ENCODE results near the gene HLA-DPA1. TPM values are rescaled to one million over a fixed set of nuclear protein-coding genes. Genes with fewer than 3 reads are reported as not detected.
A peak's percentile ranks its signal among the peaks of the same experiment; 100 is the strongest.

HLA-DPA1 gene
- total RNA-seq, 1 experiment from 2014 or later: not detected

DNA sequence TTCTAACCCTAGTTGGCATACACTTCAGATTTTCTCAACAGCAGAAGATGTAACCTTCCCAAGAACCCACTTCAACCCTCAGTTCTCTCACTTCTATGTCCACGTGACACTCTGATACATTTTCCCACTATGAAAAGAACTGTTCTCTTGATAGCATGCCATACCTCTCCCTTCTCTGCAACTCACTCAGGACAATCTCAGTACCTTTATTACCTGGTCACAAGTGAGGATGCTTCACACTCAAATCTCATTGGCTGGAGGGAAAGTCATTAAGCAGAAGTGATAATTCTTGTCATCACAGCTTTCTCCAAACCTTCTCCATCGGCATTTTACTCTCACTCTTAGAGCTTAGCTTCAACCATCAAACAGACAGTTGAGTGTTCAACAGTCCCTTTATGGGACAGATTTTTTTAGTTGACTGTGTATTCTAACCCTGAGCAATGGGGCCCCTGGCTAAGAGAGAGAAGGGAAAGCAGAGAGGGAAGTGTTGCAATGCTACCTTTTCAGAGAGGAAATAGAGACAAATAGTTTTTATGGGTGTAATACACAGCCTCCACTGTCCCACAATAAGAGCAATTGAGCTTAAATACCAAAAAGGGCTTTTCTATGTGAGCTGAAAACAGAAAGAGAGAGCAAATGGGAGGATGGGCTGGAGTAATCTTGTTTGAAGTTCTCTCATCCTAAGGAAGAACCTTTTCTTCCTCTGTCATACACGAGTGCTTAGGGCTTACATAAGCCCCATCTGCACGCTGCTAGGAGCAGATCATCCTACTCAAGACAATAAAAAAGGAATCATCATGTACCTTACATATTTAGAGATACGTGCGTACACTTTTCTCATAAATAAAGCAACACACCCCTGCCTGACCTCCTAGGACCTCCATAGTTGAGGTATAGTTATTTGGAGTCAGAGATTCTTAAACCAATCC lies 16.0 kb downstream of the HLA-DPA1 start:
- POLR2A ChIA-PET (ENCODE audit: unreplicated experiment): no interaction called here

DNA sequence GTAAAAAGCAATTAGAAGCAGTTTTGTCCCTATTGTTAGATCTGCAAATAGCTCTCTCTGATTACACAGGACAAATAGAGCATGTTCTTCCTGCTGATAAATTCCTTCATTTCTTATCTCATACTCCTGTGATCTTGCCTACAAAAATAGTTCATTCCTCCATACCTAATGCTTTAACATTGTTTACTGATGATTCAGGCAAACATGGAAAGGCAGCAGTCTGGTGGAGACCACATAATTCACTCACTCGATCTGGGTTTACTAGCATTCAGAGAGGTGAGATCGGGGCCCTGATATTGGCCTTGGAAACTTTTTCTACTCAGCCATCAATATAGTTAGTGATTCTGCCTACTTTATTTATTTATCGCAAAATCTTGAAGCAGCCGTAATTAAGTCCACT lies 20.2 kb downstream of the HLA-DPA1 start:
- no peaks in the 10 kb centered on the region for H3F3A ChIP-seq (ENCODE audit: insufficient read depth, low read depth)
- ChIA-PET CTCF (no interaction called here), POLR2A (ENCODE audit: unreplicated experiment) (no interaction called here)
- TF ChIP-seq, protein P1, sequence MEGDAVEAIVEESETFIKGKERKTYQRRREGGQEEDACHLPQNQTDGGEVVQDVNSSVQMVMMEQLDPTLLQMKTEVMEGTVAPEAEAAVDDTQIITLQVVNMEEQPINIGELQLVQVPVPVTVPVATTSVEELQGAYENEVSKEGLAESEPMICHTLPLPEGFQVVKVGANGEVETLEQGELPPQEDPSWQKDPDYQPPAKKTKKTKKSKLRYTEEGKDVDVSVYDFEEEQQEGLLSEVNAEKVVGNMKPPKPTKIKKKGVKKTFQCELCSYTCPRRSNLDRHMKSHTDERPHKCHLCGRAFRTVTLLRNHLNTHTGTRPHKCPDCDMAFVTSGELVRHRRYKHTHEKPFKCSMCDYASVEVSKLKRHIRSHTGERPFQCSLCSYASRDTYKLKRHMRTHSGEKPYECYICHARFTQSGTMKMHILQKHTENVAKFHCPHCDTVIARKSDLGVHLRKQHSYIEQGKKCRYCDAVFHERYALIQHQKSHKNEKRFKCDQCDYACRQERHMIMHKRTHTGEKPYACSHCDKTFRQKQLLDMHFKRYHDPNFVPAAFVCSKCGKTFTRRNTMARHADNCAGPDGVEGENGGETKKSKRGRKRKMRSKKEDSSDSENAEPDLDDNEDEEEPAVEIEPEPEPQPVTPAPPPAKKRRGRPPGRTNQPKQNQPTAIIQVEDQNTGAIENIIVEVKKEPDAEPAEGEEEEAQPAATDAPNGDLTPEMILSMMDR (conservative IDR thresholded peaks at IDR 0.05): no peak
- no peak for TF ChIP-seq EZH2 (IDR thresholded peaks at IDR 0.05; ENCODE audit: low read depth)
- H3K4me1 ChIP-seq (replicated peaks; ENCODE audit: insufficient read depth): no peaks in the 10 kb centered on the region
- no peak overlapping the region for H3K4me3 ChIP-seq
- no peaks in the 10 kb centered on the region for H3K9me3 ChIP-seq (ENCODE audit: insufficient read depth, low read depth)
- no peak overlapping the region for H2AFZ ChIP-seq
- DNase-seq: peak in 1 of 2 experiments; percentile 59
- H3K9me2 ChIP-seq (ENCODE audit: insufficient read depth): no peaks in the 10 kb centered on the region
- no TSS peak for BruUV-seq (replicated peaks)
- H3K27me3 ChIP-seq (ENCODE audit: insufficient read depth, low read depth): peaks cover 59% of the 10 kb centered on the region
- no peak overlapping the region for H3K27ac ChIP-seq
- no peaks in the 10 kb centered on the region for H4K20me1 ChIP-seq (ENCODE audit: insufficient read depth)
- H3K36me3 ChIP-seq (ENCODE audit: low read depth): no peaks in the 10 kb centered on the region
- H3K4me2 ChIP-seq: no peak overlapping the region
- intact Hi-C loops (cut with micrococcal nuclease; ENCODE audit: unreplicated experiment): no loop called here
- H3K79me2 ChIP-seq (ENCODE audit: low read depth): no peaks in the 10 kb centered on the region

More for the DNA sequence above, 16.0 kb downstream of the HLA-DPA1 start:
- no peaks in the 10 kb centered on the region for H3K36me3 ChIP-seq (ENCODE audit: low read depth)
- CTCF ChIA-PET: no interaction called here
- no peak overlapping the region for H2AFZ ChIP-seq
- no peak for TF ChIP-seq EZH2 (IDR thresholded peaks at IDR 0.05; ENCODE audit: low read depth)
- TF ChIP-seq, protein P1 (conservative IDR thresholded peaks at IDR 0.05): no peak
- H4K20me1 ChIP-seq (ENCODE audit: insufficient read depth): no peaks in the 10 kb centered on the region
- DNase-seq: no peak
- no peak overlapping the region for H3K4me2 ChIP-seq
- no peaks in the 10 kb centered on the region for H3F3A ChIP-seq (ENCODE audit: insufficient read depth, low read depth)
- no peaks in the 10 kb centered on the region for H3K4me1 ChIP-seq (replicated peaks; ENCODE audit: insufficient read depth)
- intact Hi-C loops (cut with micrococcal nuclease; ENCODE audit: unreplicated experiment): no loop called here
- no peak overlapping the region for H3K4me3 ChIP-seq
- peaks cover 23% of the 10 kb centered on the region for H3K27me3 ChIP-seq (ENCODE audit: insufficient read depth, low read depth)
- H3K9me3 ChIP-seq (ENCODE audit: insufficient read depth, low read depth): no peaks in the 10 kb centered on the region
- no peak overlapping the region for H3K27ac ChIP-seq
- no peaks in the 10 kb centered on the region for H3K79me2 ChIP-seq (ENCODE audit: low read depth)
- H3K9me2 ChIP-seq (ENCODE audit: insufficient read depth): no peaks in the 10 kb centered on the region
- BruUV-seq (replicated peaks): no TSS peak

DNA sequence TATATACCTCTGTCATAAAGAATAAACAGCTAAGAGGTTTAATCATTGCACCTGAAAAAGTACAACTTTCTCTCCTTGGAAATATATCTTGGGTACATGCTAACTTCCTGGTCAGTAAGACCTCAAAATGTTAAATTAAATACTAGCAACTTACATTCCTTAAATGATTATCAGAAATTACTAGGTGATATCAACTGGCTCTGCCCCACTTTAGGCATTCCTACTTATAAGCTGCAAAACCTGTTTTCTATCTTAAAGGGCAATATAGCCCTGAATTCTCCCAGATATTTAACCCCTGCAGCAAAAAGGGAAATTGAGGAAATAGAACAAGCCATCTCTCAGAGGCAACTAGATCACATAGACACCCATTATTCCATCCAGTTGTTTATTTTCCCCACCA lies 20.8 kb downstream of the HLA-DPA1 start:
- no TSS peak for BruUV-seq (replicated peaks)
- CTCF ChIA-PET: no interaction called here
- Histone ChIP-seq H3K9me3 (ENCODE audit: insufficient read depth, low read depth) (no peaks in the 10 kb centered on the region), H2AFZ (no peak overlapping the region), H3K9me2 (ENCODE audit: insufficient read depth) (no peaks in the 10 kb centered on the region), H3K27me3 (ENCODE audit: insufficient read depth, low read depth) (peaks cover 63% of the 10 kb centered on the region), H3K4me2 (no peak overlapping the region), H3K36me3 (ENCODE audit: low read depth) (no peaks in the 10 kb centered on the region), H4K20me1 (ENCODE audit: insufficient read depth) (no peaks in the 10 kb centered on the region), H3K27ac (no peak overlapping the region), H3K4me3 (no peak overlapping the region), H3F3A (ENCODE audit: insufficient read depth, low read depth) (no peaks in the 10 kb centered on the region), H3K79me2 (ENCODE audit: low read depth) (no peaks in the 10 kb centered on the region), H3K4me1 (replicated peaks; ENCODE audit: insufficient read depth) (no peaks in the 10 kb centered on the region)
- no peak for DNase-seq
- intact Hi-C loops (cut with micrococcal nuclease; ENCODE audit: unreplicated experiment): no loop called here
- TF ChIP-seq, protein P1 (conservative IDR thresholded peaks at IDR 0.05): no peak
- no peak for TF ChIP-seq EZH2 (IDR thresholded peaks at IDR 0.05; ENCODE audit: low read depth)
- POLR2A ChIA-PET (ENCODE audit: unreplicated experiment): no interaction called here

Measured in PC-9 (cell line).